ENCODE results near the gene SFT2D1.

The SFT2D1 gene

DNA sequence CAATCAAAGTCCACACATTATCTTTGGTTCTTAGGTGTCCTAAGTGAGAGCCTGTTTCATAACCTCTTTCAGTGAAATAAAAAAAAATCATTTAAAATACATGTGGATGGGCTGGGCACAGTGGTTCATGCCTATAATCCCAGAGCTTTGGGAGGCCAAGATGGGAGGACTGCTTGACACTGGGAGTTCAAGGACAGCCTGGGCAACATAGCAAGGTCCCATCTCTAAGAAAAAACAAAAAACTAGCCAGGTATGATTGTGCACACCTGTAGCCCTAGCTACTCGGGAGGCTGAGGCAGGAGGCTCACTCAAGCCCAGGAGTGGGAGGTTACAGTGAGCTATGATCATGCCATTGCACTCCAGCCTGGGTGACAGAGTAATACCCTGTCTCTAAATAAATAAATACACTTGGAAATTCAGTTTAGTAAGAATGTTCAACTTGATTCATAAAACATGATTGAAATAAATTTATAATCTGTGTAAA, 36.8 kb upstream of the SFT2D1 start:
- Histone ChIP-seq H3K18ac (ENCODE audit: low read length) (no peak overlapping the region), H3K23ac (ENCODE audit: low read length) (no peak overlapping the region), H2BK120ac (ENCODE audit: insufficient read depth, low read length, poor library complexity) (no peak overlapping the region), H3K4me3 (ENCODE audit: low read depth, low read length) (no peak overlapping the region), H2BK5ac (ENCODE audit: low read depth, low read length, poor library complexity) (no peak overlapping the region), H2BK12ac (ENCODE audit: low read length) (no peak overlapping the region), H3K27me3 (ENCODE audit: insufficient read depth, low read length) (no peaks in the 10 kb centered on the region), H3K4me2 (ENCODE audit: low read length) (no peak overlapping the region), H4K8ac (ENCODE audit: low read depth, low read length) (no peak overlapping the region), H3K4ac (ENCODE audit: low read depth, low read length) (no peak overlapping the region), H3K4me1 (ENCODE audit: control insufficient read depth in 1 of 2, insufficient read depth in 2 of 2, low read length in 2 of 2) (peaks cover 0 to 4% of the 10 kb centered on the region in 2 experiments), H2AFZ (ENCODE audit: insufficient read depth, low read length, poor library complexity) (no peak overlapping the region), H2AK5ac (ENCODE audit: low read length) (no peak overlapping the region), H3K27ac (ENCODE audit: low read depth, low read length) (no peak overlapping the region), H4K91ac (ENCODE audit: low read depth, low read length) (no peak overlapping the region), H3K9ac (ENCODE audit: low read length) (no peak overlapping the region), H4K12ac (ENCODE audit: low read depth, low read length) (no peak overlapping the region), H3K14ac (ENCODE audit: low read length) (no peak overlapping the region), H3K79me2 (ENCODE audit: control insufficient read depth, insufficient read depth, low read length, poor library complexity) (no peaks in the 10 kb centered on the region), H3K79me1 (ENCODE audit: low read length) (peaks cover 2% of the 10 kb centered on the region), H3K36me3 (ENCODE audit: control insufficient read depth in 1 of 2, insufficient read depth in 2 of 2, low read length in 2 of 2) (no peaks in the 10 kb centered on the region), H3K9me3 (ENCODE audit: insufficient read depth, low read depth, low read length) (no peaks in the 10 kb centered on the region)
- no peak for DNase-seq
- no CpG with 5 or more reads among the region's 1 CpG for WGBS (ENCODE audit: extremely low coverage, insufficient coverage, insufficient read length)

DNA sequence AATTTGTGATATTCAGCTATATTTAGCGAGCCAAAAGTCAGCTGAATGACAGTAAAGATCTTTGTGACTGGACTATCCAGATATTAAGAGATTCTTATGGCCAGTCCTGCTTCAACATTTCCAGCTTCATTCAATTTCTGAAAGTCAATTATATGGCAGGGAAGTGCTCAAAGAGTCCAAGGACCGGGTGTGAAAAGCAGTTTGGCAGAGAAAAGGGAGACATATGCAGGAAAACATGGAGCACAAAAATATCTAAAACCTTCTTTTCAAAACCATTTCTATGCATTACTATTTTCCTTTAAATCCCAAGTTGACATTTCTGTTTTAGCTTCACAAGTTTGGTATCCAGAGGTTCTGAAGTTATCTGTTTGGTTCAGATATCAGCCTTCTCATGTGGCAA, 35.4 kb upstream of the SFT2D1 start:
- no peaks in the 10 kb centered on the region for H3K27me3 ChIP-seq (ENCODE audit: insufficient read depth, low read length)
- H3K79me1 ChIP-seq (ENCODE audit: low read length) = no peaks in the 10 kb centered on the region
- no peak overlapping the region for H4K91ac ChIP-seq (ENCODE audit: low read depth, low read length)
- no peak overlapping the region for H3K14ac ChIP-seq (ENCODE audit: low read length)
- no peak overlapping the region for H3K4me3 ChIP-seq (ENCODE audit: low read depth, low read length)
- H4K12ac ChIP-seq (ENCODE audit: low read depth, low read length) = no peak overlapping the region
- no peak overlapping the region for H4K8ac ChIP-seq (ENCODE audit: low read depth, low read length)
- H3K9ac ChIP-seq (ENCODE audit: low read length) = no peak overlapping the region
- H2BK5ac ChIP-seq (ENCODE audit: low read depth, low read length, poor library complexity) = no peak overlapping the region
- no peaks in the 10 kb centered on the region for H3K9me3 ChIP-seq (ENCODE audit: insufficient read depth, low read depth, low read length)
- H3K23ac ChIP-seq (ENCODE audit: low read length) = no peak overlapping the region
- no peak overlapping the region for H3K4me2 ChIP-seq (ENCODE audit: low read length)
- H2BK12ac ChIP-seq (ENCODE audit: low read length) = no peak overlapping the region
- H3K4me1 ChIP-seq (ENCODE audit: control insufficient read depth in 1 of 2, insufficient read depth in 2 of 2, low read length in 2 of 2) = peaks cover 0 to 4% of the 10 kb centered on the region in 2 experiments
- no peak for DNase-seq
- H3K4ac ChIP-seq (ENCODE audit: low read depth, low read length) = no peak overlapping the region
- H3K18ac ChIP-seq (ENCODE audit: low read length) = no peak overlapping the region
- no peak overlapping the region for H2AFZ ChIP-seq (ENCODE audit: insufficient read depth, low read length, poor library complexity)
- H2BK120ac ChIP-seq (ENCODE audit: insufficient read depth, low read length, poor library complexity) = no peak overlapping the region
- no CpG with 5 or more reads among the region's 2 CpGs for WGBS (ENCODE audit: extremely low coverage, insufficient coverage, insufficient read length)
- no peaks in the 10 kb centered on the region for H3K79me2 ChIP-seq (ENCODE audit: control insufficient read depth, insufficient read depth, low read length, poor library complexity)
- H3K27ac ChIP-seq (ENCODE audit: low read depth, low read length) = no peak overlapping the region
- no peak overlapping the region for H2AK5ac ChIP-seq (ENCODE audit: low read length)
- H3K36me3 ChIP-seq (ENCODE audit: control insufficient read depth in 1 of 2, insufficient read depth in 2 of 2, low read length in 2 of 2) = no peaks in the 10 kb centered on the region

- Histone ChIP-seq H3K27ac (ENCODE audit: low read depth, low read length) (no peak overlapping the region), H3K79me2 (ENCODE audit: control insufficient read depth, insufficient read depth, low read length, poor library complexity) (no peaks in the 10 kb centered on the region), H2BK12ac (ENCODE audit: low read length) (no peak overlapping the region), H3K27me3 (ENCODE audit: insufficient read depth, low read length) (no peaks in the 10 kb centered on the region), H2BK5ac (ENCODE audit: low read depth, low read length, poor library complexity) (no peak overlapping the region), H3K4ac (ENCODE audit: low read depth, low read length) (no peak overlapping the region), H4K12ac (ENCODE audit: low read depth, low read length) (no peak overlapping the region), H3K18ac (ENCODE audit: low read length) (no peak overlapping the region), H3K79me1 (ENCODE audit: low read length) (no peaks in the 10 kb centered on the region), H3K36me3 (ENCODE audit: control insufficient read depth in 1 of 2, insufficient read depth in 2 of 2, low read length in 2 of 2) (no peaks in the 10 kb centered on the region), H3K4me2 (ENCODE audit: low read length) (no peak overlapping the region), H4K91ac (ENCODE audit: low read depth, low read length) (no peak overlapping the region), H3K4me1 (ENCODE audit: control insufficient read depth in 1 of 2, insufficient read depth in 2 of 2, low read length in 2 of 2) (no peaks in the 10 kb centered on the region), H2AK5ac (ENCODE audit: low read length) (no peak overlapping the region), H3K9me3 (ENCODE audit: insufficient read depth, low read depth, low read length) (no peaks in the 10 kb centered on the region), H3K9ac (ENCODE audit: low read length) (no peak overlapping the region), H4K8ac (ENCODE audit: low read depth, low read length) (no peak overlapping the region), H3K14ac (ENCODE audit: low read length) (no peak overlapping the region), H2AFZ (ENCODE audit: insufficient read depth, low read length, poor library complexity) (no peak overlapping the region), H2BK120ac (ENCODE audit: insufficient read depth, low read length, poor library complexity) (no peak overlapping the region), H3K4me3 (ENCODE audit: low read depth, low read length) (no peak overlapping the region), H3K23ac (ENCODE audit: low read length) (no peak overlapping the region)
- no peak for DNase-seq
- no CpG with 5 or more reads among the region's 1 CpG for WGBS (ENCODE audit: extremely low coverage, insufficient coverage, insufficient read length)
Observed at GRCh38 chr6:166375013-166375412, 32.7 kb upstream of the SFT2D1 start.

- Histone ChIP-seq H2AK5ac (ENCODE audit: low read length) (no peak overlapping the region), H2AFZ (ENCODE audit: insufficient read depth, low read length, poor library complexity) (no peak overlapping the region), H4K91ac (ENCODE audit: low read depth, low read length) (no peak overlapping the region), H3K23ac (ENCODE audit: low read length) (no peak overlapping the region), H3K4me1 (ENCODE audit: control insufficient read depth in 1 of 2, insufficient read depth in 2 of 2, low read length in 2 of 2) (no peaks in the 10 kb centered on the region), H3K79me1 (ENCODE audit: low read length) (no peaks in the 10 kb centered on the region), H3K27me3 (ENCODE audit: insufficient read depth, low read length) (no peaks in the 10 kb centered on the region), H3K18ac (ENCODE audit: low read length) (no peak overlapping the region), H3K79me2 (ENCODE audit: control insufficient read depth, insufficient read depth, low read length, poor library complexity) (no peaks in the 10 kb centered on the region), H2BK12ac (ENCODE audit: low read length) (no peak overlapping the region), H3K14ac (ENCODE audit: low read length) (no peak overlapping the region), H3K4me3 (ENCODE audit: low read depth, low read length) (no peak overlapping the region), H2BK120ac (ENCODE audit: insufficient read depth, low read length, poor library complexity) (no peak overlapping the region), H3K4me2 (ENCODE audit: low read length) (no peak overlapping the region), H3K4ac (ENCODE audit: low read depth, low read length) (no peak overlapping the region), H2BK5ac (ENCODE audit: low read depth, low read length, poor library complexity) (no peak overlapping the region), H4K12ac (ENCODE audit: low read depth, low read length) (no peak overlapping the region), H3K9me3 (ENCODE audit: insufficient read depth, low read depth, low read length) (no peaks in the 10 kb centered on the region), H4K8ac (ENCODE audit: low read depth, low read length) (no peak overlapping the region), H3K36me3 (ENCODE audit: control insufficient read depth in 1 of 2, insufficient read depth in 2 of 2, low read length in 2 of 2) (no peaks in the 10 kb centered on the region), H3K9ac (ENCODE audit: low read length) (no peak overlapping the region), H3K27ac (ENCODE audit: low read depth, low read length) (no peak overlapping the region)
- DNase-seq = no peak
- no CpG with 5 or more reads among the region's 3 CpGs for WGBS (ENCODE audit: extremely low coverage, insufficient coverage, insufficient read length)
Observed at GRCh38 chr6:166370489-166370888, 28.1 kb upstream of the SFT2D1 start.
